Endodermal cell (in vitro differentiated cells): ENCODE measurements around the gene ADGRF4. TPM values are rescaled to one million over a fixed set of nuclear protein-coding genes. Genes with fewer than 3 reads are reported as not detected.
A peak's percentile ranks its signal among the peaks of the same experiment; 100 is the strongest.

Experiments used
- DNase-seq: peaks from one replicate; pipeline ENCODE4 v3.0.0-alpha.2; 2017
- H3K27ac ChIP-seq: 2 replicates; pipeline ENCODE4 v1.5.1; 2013; ENCODE audit warnings: mild to moderate bottlenecking, low read depth, low read length, moderate library complexity
- H3K27me3 ChIP-seq: 2 replicates; pipeline ENCODE4 v1.6.1; 2013; ENCODE audit warnings: mild to moderate bottlenecking, low read length, moderate library complexity; ENCODE audit not compliant: insufficient read depth, control insufficient read depth, poor library complexity, severe bottlenecking
- H3K36me3 ChIP-seq: 2 replicates; pipeline ENCODE4 v1.7.0; 2013; ENCODE audit warnings: mild to moderate bottlenecking, low read length, moderate library complexity; ENCODE audit not compliant: control insufficient read depth, insufficient read depth
- H3K4me1 ChIP-seq: one replicate; pipeline ENCODE4 v1.7.0; 2013; ENCODE audit warnings: low read length; ENCODE audit not compliant: control insufficient read depth, insufficient read depth
- H3K4me3 ChIP-seq: 2 replicates; pipeline ENCODE4 v1.5.1; 2013; ENCODE audit warnings: mild to moderate bottlenecking, low read length, moderate library complexity
- H3K9ac ChIP-seq: 2 replicates; pipeline ENCODE4 v1.6.1; 2013; ENCODE audit warnings: mild to moderate bottlenecking, low read length, moderate library complexity; ENCODE audit not compliant: poor library complexity, severe bottlenecking; ENCODE audit errors: extremely low read depth
- H3K9me3 ChIP-seq: 2 replicates; pipeline ENCODE4 v1.6.1; 2013; ENCODE audit warnings: mild to moderate bottlenecking, low read length, moderate library complexity; ENCODE audit not compliant: control insufficient read depth
- H3K27ac Mint-ChIP-seq: 2 replicates; pipeline ENCODE4 v1.8.0; 2020; ENCODE audit warnings: mixed read lengths
- H3K27me3 Mint-ChIP-seq: 2 replicates; pipeline ENCODE4 v1.8.0; 2021; ENCODE audit warnings: mild to moderate bottlenecking, mixed read lengths; ENCODE audit not compliant: insufficient read depth
- H3K36me3 Mint-ChIP-seq: 2 replicates; pipeline ENCODE4 v1.8.0; 2020; ENCODE audit warnings: low read depth, mixed read lengths
- H3K4me1 Mint-ChIP-seq: 2 replicates; pipeline ENCODE4 v1.8.0; 2020; ENCODE audit warnings: mixed read lengths
- H3K4me3 Mint-ChIP-seq: 2 replicates; pipeline ENCODE4 v1.8.0; 2020; ENCODE audit warnings: mild to moderate bottlenecking, moderate library complexity, mixed read lengths
- H3K9me3 Mint-ChIP-seq: 2 replicates; pipeline ENCODE4 v1.8.0; 2020; ENCODE audit warnings: mild to moderate bottlenecking, mixed read lengths
- WGBS, 2 experiments: methylation state at CpG; one replicate each; pipeline versions ENCODE4 v1.1.5 to v1.1.7; 2013; ENCODE audit warnings: missing lambda C conversion rate in 2 of 2, mixed read lengths in 1 of 2; ENCODE audit not compliant: insufficient coverage in 1 of 2, insufficient read length in 1 of 2; 5-methylcytosine and 5-hydroxymethylcytosine counted together
- long read RNA-seq, 4 experiments: library from polyadenylated mRNA in 2 of 4; library from RNA in 1 of 4; library from capped mRNA in 1 of 4; stranded (forward) in 3 of 4; unstranded in 1 of 4; transcript quantifications; one replicate each; pipeline ENCODE4 v2.0.0, GENCODE V29; 2020 to 2021; ENCODE audit warnings: inconsistent platforms in 1 of 4
- polyA plus RNA-seq, 2 experiments: library from polyadenylated mRNA; stranded (reverse); fragments of 50-300 nt; gene quantifications; one replicate each; pipeline ENCODE4 v1.2.3, GENCODE V29; 2013
- total RNA-seq, 2 donors: library from RNA; stranded (reverse); fragmentation: NEBNext Ultra II Directional in 1 of 2; extraction: Animal tissue kit (Norgen Biotek cat#: 25700) in 1 of 2; gene quantifications; 2 replicates in 1 of 2; 3 replicates in 1 of 2; pipeline ENCODE4 v1.2.1, GENCODE V29; 2021
- TF ChIP-seq, protein P1 (sequence below): fragments of 200-600 bp; sonication (generic); conservative IDR thresholded peaks from 2 replicates; pipeline ENCODE4 v1.5.0; 2021; ENCODE audit warnings: antibody characterized with exemption, mild to moderate bottlenecking

ADGRF4 gene, protein sequence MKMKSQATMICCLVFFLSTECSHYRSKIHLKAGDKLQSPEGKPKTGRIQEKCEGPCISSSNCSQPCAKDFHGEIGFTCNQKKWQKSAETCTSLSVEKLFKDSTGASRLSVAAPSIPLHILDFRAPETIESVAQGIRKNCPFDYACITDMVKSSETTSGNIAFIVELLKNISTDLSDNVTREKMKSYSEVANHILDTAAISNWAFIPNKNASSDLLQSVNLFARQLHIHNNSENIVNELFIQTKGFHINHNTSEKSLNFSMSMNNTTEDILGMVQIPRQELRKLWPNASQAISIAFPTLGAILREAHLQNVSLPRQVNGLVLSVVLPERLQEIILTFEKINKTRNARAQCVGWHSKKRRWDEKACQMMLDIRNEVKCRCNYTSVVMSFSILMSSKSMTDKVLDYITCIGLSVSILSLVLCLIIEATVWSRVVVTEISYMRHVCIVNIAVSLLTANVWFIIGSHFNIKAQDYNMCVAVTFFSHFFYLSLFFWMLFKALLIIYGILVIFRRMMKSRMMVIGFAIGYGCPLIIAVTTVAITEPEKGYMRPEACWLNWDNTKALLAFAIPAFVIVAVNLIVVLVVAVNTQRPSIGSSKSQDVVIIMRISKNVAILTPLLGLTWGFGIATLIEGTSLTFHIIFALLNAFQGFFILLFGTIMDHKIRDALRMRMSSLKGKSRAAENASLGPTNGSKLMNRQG
- total RNA-seq = 1 to 10 TPM in 1 of 2 donors, under 1 TPM in 1; 0.18 to 1.3 TPM
- polyA plus RNA-seq (2013, experiment 1 of 2) = 0.82 TPM
- polyA plus RNA-seq (2013, experiment 2 of 2) = 1.3 TPM
- long read RNA-seq, experiment 1 = 0 reads
- long read RNA-seq, experiment 2, partial matches to known transcripts = 0 of 1 reads
- long read RNA-seq, experiment 2, other reads (novel, unspliced or antisense) = 1 of 1 reads
- long read RNA-seq, experiment 3, partial matches to known transcripts = 0 of 1 reads
- long read RNA-seq, experiment 3, other reads (novel, unspliced or antisense) = 1 of 1 reads
- long read RNA-seq, experiment 4 = 0 reads

DNA sequence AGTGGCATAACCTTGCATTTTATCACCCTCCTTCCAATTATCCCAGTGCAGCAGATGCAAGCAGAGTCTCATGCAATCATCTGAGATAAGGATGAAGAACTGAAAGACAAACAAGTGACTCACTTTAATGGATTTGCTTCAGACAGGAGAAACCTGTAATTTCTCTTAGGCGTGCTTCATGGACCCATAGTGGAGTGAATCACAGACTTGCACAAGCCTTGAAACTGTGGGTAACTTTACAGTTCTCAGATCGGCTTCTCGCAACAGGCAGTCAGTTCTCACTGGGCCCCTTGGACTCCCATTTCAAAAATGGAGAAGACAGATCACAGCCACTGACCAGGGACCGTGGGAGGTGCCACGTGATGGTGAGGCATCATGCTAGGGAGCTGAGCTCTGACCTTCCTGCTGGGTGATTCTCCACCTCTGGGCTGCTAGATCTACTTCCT lies at the start of gene ADGRF4:
Gene ADGRF4, plus strand, starts transcription at position 239 of the 446 bp plus-strand sequence. CDS start 8,666 bp downstream, outside the sequence.
- H3K4me1 Mint-ChIP-seq = peaks cover 50% of the 10 kb centered on the region
- DNase-seq = no peak
- H3K27ac ChIP-seq = no peak within 1 kb of the TSS

DNA sequence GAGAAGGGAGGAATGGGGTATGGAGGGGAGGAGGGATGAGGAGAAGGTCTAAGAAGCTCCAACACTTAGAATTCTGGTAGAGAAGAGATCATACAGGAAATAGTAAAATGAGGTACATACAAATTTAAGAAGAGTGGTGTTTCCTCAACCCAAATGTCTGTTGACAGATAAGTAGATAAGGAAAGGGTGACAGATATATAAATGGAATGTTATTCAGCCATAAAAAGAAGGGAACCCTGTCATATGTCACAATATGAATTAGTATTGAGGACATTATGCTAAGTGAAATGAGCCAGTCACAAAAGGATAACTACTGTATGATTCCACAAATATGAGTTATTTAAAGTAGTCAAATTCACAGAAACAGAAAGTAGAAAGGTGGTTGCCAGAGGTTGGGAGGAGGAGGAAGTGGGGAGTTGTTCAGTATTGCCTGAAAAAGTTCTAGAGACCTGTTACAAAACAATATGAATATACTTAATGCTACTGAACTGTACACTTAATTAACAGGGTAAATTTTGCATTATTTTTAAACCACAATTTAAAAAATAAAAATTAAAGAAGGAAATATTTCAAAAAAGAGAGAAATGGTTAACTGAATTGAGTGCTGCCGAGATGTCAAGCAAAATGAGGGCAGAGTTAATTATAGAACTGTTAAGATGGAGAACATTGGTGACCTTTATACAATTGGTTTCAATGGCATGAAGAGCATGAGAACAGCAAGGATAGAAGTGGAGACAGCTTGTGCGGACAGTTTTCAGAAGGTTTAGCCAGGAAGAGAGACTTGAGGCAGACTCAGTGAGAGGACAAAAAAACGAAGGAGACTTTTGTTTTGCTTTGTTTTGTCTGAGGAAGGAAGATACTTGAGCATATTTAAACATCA lies 47.6 kb upstream of the ADGRF4 start:
- peaks cover 11% of the 10 kb centered on the region for H3K9me3 ChIP-seq

More for the DNA sequence above, at the start of gene ADGRF4:
- Histone ChIP-seq H3K9ac (no peak within 1 kb of the TSS), H3K4me3 (no peak within 1 kb of the TSS), H3K27me3 (no peaks in the 10 kb centered on the region), H3K36me3 (peaks cover 22% of the 10 kb centered on the region), H3K9me3 (no peaks in the 10 kb centered on the region), H3K4me1 (peaks cover 14% of the 10 kb centered on the region)
- WGBS, 2 experiments = 93 to 94% methylated on average over 5 of the region's 5 CpGs
- no peaks in the 10 kb centered on the region for H3K27me3 Mint-ChIP-seq
- H3K27ac Mint-ChIP-seq = peak within 1 kb of the TSS; percentile 40
- TF ChIP-seq, protein P1, sequence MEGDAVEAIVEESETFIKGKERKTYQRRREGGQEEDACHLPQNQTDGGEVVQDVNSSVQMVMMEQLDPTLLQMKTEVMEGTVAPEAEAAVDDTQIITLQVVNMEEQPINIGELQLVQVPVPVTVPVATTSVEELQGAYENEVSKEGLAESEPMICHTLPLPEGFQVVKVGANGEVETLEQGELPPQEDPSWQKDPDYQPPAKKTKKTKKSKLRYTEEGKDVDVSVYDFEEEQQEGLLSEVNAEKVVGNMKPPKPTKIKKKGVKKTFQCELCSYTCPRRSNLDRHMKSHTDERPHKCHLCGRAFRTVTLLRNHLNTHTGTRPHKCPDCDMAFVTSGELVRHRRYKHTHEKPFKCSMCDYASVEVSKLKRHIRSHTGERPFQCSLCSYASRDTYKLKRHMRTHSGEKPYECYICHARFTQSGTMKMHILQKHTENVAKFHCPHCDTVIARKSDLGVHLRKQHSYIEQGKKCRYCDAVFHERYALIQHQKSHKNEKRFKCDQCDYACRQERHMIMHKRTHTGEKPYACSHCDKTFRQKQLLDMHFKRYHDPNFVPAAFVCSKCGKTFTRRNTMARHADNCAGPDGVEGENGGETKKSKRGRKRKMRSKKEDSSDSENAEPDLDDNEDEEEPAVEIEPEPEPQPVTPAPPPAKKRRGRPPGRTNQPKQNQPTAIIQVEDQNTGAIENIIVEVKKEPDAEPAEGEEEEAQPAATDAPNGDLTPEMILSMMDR = no peak
- H3K9me3 Mint-ChIP-seq = no peaks in the 10 kb centered on the region
- no peaks in the 10 kb centered on the region for H3K36me3 Mint-ChIP-seq
- no peak within 1 kb of the TSS for H3K4me3 Mint-ChIP-seq

More for the DNA sequence above, 47.6 kb upstream of the ADGRF4 start:
- no peak overlapping the region for H3K27ac ChIP-seq
- Mint-ChIP-seq H3K9me3 (peaks cover 4% of the 10 kb centered on the region), H3K4me3 (no peak overlapping the region), H3K4me1 (peaks cover 1% of the 10 kb centered on the region), H3K27me3 (no peaks in the 10 kb centered on the region), H3K27ac (no peak overlapping the region), H3K36me3 (no peaks in the 10 kb centered on the region)
- 74 to 92% methylated on average over 2 to 3 of the region's 3 CpGs for WGBS, 2 experiments
- no peak overlapping the region for H3K9ac ChIP-seq
- TF ChIP-seq, protein P1 = no peak
- no peak for DNase-seq
- no peaks in the 10 kb centered on the region for H3K27me3 ChIP-seq
- no peaks in the 10 kb centered on the region for H3K36me3 ChIP-seq
- no peaks in the 10 kb centered on the region for H3K4me1 ChIP-seq
- H3K4me3 ChIP-seq = no peak overlapping the region
